Activated T-helper 2 cell treated with anti-CD3 and anti-CD28 coated beads, Interferon-gamma antibody, Interleukin-2, Interleukin-4, amounts not matched to agents 10 μg/mL and 5 μg/mL and 100 μg/mL, durations not matched to agents 14 hours and 24 hours and 36 hours (primary cell): ENCODE measurements around the gene ZNF425. TPM values are rescaled to one million over a fixed set of nuclear protein-coding genes. Genes with fewer than 3 reads are reported as not detected.
"Not testable (repeated sequence)": the region's sequence is repeated elsewhere in the genome, so short reads cannot be mapped to it uniquely, and the experiment has no call there.

ENCODE experiments used
- DNase-seq: peaks from one replicate; pipeline ENCODE4 v3.0.0; 2021; ENCODE audit warnings: low spot score
- H3K27ac Mint-ChIP-seq: one replicate; pipeline ENCODE4 v1.8.0; 2021; ENCODE audit warnings: mixed read lengths
- H3K27me3 Mint-ChIP-seq: one replicate; pipeline ENCODE4 v1.8.0; 2021; ENCODE audit warnings: low read depth, mixed read lengths
- H3K36me3 Mint-ChIP-seq: one replicate; pipeline ENCODE4 v1.8.0; 2021; ENCODE audit warnings: low read depth, mixed read lengths
- H3K4me1 Mint-ChIP-seq: one replicate; pipeline ENCODE4 v1.8.0; 2021; ENCODE audit warnings: low read depth, mixed read lengths
- H3K4me3 Mint-ChIP-seq: one replicate; pipeline ENCODE4 v1.8.0; 2021; ENCODE audit warnings: low read depth, mild to moderate bottlenecking, moderate library complexity, mixed read lengths
- H3K9me3 Mint-ChIP-seq: one replicate; pipeline ENCODE4 v1.8.0; 2021; ENCODE audit warnings: mixed read lengths
- intact Hi-C: fragments of 100-400 bp; cut with micrococcal nuclease; formaldehyde crosslinking; loops from one replicate; pipeline ENCODE4 v1.15.1; 2023
- total RNA-seq: library from RNA; stranded (reverse); gene quantifications from 2 replicates; pipeline ENCODE4 v1.2.3, GENCODE V29; 2022

ZNF425 gene
- total RNA-seq, 1 donor from 2014 or later: 0.39 TPM

DNA sequence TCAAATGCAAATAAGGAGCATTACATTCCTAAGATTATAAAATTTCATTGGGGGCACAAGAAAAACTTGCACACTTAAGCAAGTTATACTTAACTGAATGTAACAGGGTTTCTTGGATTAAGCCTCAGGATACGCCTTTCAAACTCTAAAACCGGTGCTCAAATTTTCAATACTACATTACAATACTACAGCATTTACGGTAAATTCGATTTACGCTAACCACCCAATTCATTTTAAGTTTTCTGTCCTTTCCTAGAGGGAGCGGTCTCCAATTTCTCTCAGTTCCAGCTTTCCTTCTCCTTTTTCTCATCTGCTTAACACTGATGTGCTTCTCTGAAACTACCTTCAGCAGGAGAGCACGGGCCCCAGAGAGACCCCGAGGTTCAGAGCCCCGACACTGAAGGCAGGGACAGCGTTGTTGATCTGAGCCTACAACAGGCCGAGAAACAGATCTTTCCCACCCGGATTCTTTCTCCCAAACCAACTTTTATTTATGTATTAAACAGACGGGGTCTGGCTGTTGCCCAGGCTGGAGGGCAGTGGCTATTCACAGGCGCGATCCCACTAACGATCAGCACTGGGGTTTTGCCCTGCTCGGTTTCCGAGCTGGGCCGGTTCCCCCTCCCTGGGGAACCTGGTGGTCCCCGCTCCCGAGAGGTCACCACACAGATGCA lies 798 bp downstream of the ZNF425 start:
- peak overlapping the region; percentile 100 for H3K27ac Mint-ChIP-seq
- no peaks in the 10 kb centered on the region for H3K27me3 Mint-ChIP-seq
- peak overlapping the region; percentile 100 for H3K4me3 Mint-ChIP-seq
- intact Hi-C loops: loop anchor here (1.0 to 5.0 kb wide), 4 partner anchors 59 to 502 kb away; partner anchors contain the start of genes ZNF282 and ZNF783
- H3K9me3 Mint-ChIP-seq: peaks cover under 1% of the 10 kb centered on the region
- DNase-seq: no peak
- peaks cover 29% of the 10 kb centered on the region for H3K36me3 Mint-ChIP-seq
- H3K4me1 Mint-ChIP-seq: peaks cover 19% of the 10 kb centered on the region

DNA sequence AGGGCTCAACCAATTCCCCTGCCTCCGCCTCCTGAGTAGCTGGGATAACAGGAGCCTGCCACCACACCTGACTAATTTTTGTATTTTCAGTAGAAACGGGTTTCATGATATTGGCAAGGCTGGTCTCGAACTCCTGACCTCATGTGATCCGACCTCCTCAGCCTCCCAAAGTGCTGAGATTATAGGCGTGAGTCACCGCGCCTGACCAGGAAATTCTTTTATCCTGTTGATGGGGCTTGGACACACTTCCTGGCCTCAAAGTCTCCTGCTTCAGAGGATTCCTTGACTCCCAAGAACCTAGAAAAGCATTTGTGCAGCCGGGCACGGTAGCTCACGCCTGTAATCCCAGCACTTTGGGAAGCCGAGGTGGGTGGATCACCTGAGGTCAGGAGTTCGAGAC lies 16.2 kb downstream of the ZNF425 start:
- Mint-ChIP-seq H3K9me3 (no peaks in the 10 kb centered on the region), H3K27me3 (no peaks in the 10 kb centered on the region), H3K4me3 (no peak overlapping the region), H3K27ac (no peak overlapping the region), H3K4me1 (no peaks in the 10 kb centered on the region), H3K36me3 (no peaks in the 10 kb centered on the region)
- intact Hi-C loops: no loop called here
- no peak for DNase-seq

DNA sequence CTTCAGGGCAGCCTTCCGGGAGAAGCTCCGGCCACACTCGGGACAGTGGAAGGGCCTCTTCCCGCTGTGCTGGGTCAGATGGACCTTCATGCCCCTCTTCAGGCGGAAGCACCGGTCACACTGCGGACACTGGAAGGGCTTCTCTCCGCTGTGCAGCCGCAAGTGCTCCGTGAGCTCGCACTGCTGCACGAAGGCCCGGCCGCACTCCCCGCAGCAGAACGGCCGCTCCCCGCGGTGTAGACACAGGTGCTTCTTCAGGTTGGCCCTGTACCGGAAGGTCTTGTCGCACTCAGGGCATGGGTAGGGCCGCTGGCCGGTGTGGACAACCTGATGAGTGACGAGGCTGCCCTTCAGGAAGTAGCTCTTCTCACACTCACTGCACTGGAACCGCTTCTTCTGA lies 21.4 kb downstream of the ZNF425 start:
- Mint-ChIP-seq H3K36me3 (no peaks in the 10 kb centered on the region), H3K4me3 (no peak overlapping the region), H3K4me1 (no peaks in the 10 kb centered on the region), H3K27ac (no peak overlapping the region), H3K27me3 (no peaks in the 10 kb centered on the region), H3K9me3 (no peaks in the 10 kb centered on the region)
- DNase-seq: no peak
- intact Hi-C loops: no loop called here

DNA sequence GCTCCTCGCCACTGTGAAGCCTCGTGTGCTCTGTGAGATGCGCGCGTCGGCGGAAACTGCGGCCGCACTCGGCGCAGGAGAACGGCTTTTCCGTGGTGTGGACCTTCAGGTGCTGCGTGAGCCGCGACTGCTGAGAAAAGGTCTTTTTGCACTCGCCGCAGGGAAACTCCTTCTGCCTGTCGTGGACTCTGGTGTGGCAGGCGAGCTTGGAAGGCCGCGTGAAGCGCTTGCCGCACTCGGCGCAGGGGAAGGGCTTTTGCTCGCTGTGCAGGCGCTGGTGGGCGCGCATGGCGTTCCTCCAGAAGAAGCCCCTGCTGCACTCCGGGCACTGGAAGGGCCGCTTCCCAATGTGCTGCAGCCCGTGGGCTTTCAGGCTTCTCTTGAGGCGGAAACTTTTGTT lies 21.9 kb downstream of the ZNF425 start:
- Mint-ChIP-seq H3K36me3 (no peaks in the 10 kb centered on the region), H3K4me3 (no peak overlapping the region), H3K27ac (no peak overlapping the region), H3K27me3 (no peaks in the 10 kb centered on the region), H3K4me1 (no peaks in the 10 kb centered on the region), H3K9me3 (no peaks in the 10 kb centered on the region)
- DNase-seq: no peak
- intact Hi-C loops: no loop called here

DNA sequence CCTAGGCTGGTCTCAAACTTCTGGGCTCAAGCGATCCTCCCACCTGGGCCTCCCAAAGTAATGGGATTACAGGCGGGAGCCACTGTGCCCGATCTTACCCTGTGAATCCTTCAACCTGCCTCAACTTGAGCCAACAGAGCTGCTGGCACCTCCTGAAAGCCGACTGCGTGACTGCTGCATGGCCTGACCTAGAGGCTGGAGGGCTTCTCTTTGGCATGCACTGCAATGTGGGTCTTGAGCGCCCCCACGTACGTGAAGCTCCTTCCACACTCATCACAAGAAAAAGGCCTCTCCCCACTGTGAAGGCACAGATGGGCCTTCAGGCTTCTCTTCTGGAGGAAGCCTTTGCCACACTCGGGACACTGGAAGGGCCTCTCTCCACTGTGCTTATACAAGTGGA lies 22.7 kb downstream of the ZNF425 start:
- Mint-ChIP-seq H3K27ac (no peak overlapping the region), H3K36me3 (no peaks in the 10 kb centered on the region)

DNA sequence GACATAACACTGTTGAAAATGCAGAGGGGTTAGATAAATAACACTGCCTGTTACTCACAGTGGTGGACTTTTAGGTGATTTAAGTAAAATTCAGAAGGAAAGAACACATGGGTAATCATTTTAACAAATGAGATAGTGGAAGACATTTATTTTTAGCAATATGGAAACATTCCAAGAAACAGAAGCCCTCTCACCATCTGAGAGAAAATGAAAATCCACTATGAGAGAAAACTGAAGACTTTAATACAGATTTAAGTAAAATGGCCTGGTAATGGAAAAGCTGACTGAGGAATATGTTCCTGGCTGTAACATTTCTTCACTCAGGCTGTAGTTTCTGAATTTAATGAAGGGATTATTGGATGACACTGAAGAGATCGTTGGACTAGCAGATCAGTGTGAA lies 23.5 kb downstream of the ZNF425 start:
- intact Hi-C loops: no loop called here
- no peak for DNase-seq
- Mint-ChIP-seq H3K9me3 (no peaks in the 10 kb centered on the region), H3K36me3 (no peaks in the 10 kb centered on the region), H3K4me1 (no peaks in the 10 kb centered on the region), H3K27me3 (no peaks in the 10 kb centered on the region), H3K27ac (no peak overlapping the region), H3K4me3 (no peak overlapping the region)

More for the DNA sequence above, 22.7 kb downstream of the ZNF425 start:
- no peaks in the 10 kb centered on the region for H3K27me3 Mint-ChIP-seq
- H3K4me1 Mint-ChIP-seq: no peaks in the 10 kb centered on the region
- intact Hi-C loops: no loop called here
- no peak overlapping the region for H3K4me3 Mint-ChIP-seq
- no peaks in the 10 kb centered on the region for H3K9me3 Mint-ChIP-seq
- DNase-seq: no peak

DNA sequence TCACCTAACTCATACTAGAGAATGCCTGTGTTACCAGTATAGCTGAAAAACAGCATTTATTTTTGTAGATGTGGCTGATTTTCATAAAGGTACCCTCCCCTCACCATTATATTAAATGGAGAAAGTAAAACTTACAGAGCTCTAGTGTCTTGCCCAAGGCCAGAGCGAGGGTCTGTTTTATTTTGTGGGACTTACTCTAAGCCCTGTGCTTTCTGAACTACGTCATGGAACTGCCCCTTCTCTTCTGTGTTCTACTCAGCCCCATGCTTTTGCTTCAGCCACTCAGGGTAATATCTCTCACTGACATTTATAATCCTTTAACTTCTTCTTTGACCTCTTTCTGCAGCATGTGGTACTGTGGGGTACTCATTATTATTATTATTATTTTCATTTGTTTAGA lies 25.3 kb downstream of the ZNF425 start:
- Mint-ChIP-seq H3K27me3 (no peaks in the 10 kb centered on the region), H3K36me3 (no peaks in the 10 kb centered on the region), H3K4me1 (no peaks in the 10 kb centered on the region), H3K4me3 (no peak overlapping the region), H3K27ac (no peak overlapping the region), H3K9me3 (no peaks in the 10 kb centered on the region)
- intact Hi-C loops: no loop called here
- no peak for DNase-seq

DNA sequence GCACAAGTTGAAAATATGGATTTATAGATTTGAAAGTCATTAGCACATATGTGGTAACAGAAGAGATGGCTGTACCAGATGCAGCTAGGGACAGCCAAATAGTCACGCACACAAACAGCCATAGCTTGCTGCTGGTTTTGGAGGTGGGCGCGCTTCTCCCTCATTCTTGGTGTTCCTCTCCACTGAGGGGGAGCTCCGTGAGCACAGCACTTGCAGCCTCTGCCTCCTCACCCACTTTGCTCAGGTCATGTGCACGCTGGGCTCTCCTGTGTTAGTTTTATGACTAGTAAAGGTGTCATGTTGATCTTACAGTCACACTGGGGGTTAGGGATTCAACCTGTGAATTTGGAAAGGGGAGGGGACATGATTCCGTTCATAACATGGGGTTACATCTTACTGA lies 27.1 kb downstream of the ZNF425 start:
- intact Hi-C loops: no loop called here
- H3K4me1 Mint-ChIP-seq: no peaks in the 10 kb centered on the region
- no peak for DNase-seq
- no peak overlapping the region for H3K4me3 Mint-ChIP-seq
- H3K27ac Mint-ChIP-seq: no peak overlapping the region
- no peaks in the 10 kb centered on the region for H3K36me3 Mint-ChIP-seq
- H3K9me3 Mint-ChIP-seq: no peaks in the 10 kb centered on the region
- H3K27me3 Mint-ChIP-seq: no peaks in the 10 kb centered on the region

DNA sequence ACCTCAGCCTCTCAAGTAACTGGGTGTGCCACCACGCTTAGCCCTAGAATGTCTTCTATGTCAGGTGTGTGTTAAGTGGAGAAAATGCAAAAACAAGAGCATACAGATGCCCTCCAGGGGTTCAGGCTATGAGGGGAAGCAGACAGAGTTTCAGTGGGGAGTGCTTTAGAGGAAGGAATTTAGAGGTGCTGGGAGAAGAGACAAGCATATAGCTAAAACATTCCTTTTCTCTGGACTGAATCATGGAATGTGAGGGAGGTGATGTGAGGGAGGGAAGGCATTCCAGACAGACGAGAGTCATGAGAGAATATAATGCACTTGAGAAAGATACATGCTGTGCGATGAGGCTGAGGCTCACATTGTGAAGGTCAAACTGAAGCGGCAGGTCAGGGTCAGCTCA lies 29.0 kb downstream of the ZNF425 start:
- H3K27ac Mint-ChIP-seq: no peak overlapping the region
- intact Hi-C loops: no loop called here
- no peak for DNase-seq

DNA sequence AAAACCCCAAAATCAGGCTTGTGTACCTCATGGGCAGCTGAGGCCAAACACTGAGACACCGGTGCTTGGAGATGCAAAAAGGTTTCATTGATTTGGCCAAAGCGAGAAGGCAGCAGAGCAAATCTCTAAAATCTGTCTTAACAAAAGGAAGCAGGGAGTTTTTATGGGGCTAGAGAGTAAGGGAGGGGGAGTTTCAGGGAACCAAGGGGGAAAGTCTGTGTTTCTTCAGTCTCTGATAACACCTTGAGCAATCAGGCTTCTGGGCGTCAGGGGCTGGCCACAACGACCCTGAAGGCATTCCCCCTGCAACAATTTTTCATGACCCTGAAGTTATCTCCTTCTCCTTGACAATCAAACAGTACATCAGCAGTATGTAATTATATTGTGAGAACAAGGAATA lies 32.9 kb downstream of the ZNF425 start:
- no peaks in the 10 kb centered on the region for H3K27me3 Mint-ChIP-seq
- intact Hi-C loops: no loop called here
- peak overlapping the region; percentile 42 for H3K27ac Mint-ChIP-seq
- DNase-seq: no peak
- H3K36me3 Mint-ChIP-seq: peaks cover 8% of the 10 kb centered on the region
- H3K9me3 Mint-ChIP-seq: no peaks in the 10 kb centered on the region
- peaks cover 9% of the 10 kb centered on the region for H3K4me1 Mint-ChIP-seq
- H3K4me3 Mint-ChIP-seq: no peak overlapping the region

More for the DNA sequence above, 29.0 kb downstream of the ZNF425 start:
- Mint-ChIP-seq H3K36me3 (no peaks in the 10 kb centered on the region), H3K27me3 (no peaks in the 10 kb centered on the region), H3K4me3 (no peak overlapping the region), H3K9me3 (no peaks in the 10 kb centered on the region), H3K4me1 (peaks cover 2% of the 10 kb centered on the region)

DNA sequence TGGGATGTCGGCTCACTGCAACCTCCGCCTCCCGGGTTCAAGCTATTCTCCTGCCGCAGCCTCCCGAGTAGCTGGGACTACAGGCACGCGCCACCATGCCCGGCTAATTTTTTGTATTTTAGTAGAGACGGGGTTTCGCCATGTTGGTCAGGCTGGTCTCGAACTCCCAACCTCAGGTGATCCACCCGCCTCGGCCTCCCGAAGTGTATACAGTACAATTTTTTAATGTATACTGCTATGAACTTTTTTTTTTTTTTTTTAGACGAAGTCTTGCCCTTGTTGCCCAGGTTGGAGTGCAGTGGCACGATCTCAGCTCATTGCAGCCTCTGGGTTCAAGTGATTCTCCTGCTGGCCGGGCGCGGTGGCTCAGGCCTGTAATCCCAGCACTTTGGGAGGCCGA lies 33.9 kb downstream of the ZNF425 start:
- Mint-ChIP-seq H3K4me3 (peak overlapping the region; percentile 21), H3K4me1 (peaks cover 12% of the 10 kb centered on the region), H3K36me3 (peaks cover 13% of the 10 kb centered on the region), H3K27ac (peak overlapping the region; percentile 49)
- DNase-seq, H3K27me3 Mint-ChIP-seq, intact Hi-C loops, H3K9me3 Mint-ChIP-seq: not testable (repeated sequence)

DNA sequence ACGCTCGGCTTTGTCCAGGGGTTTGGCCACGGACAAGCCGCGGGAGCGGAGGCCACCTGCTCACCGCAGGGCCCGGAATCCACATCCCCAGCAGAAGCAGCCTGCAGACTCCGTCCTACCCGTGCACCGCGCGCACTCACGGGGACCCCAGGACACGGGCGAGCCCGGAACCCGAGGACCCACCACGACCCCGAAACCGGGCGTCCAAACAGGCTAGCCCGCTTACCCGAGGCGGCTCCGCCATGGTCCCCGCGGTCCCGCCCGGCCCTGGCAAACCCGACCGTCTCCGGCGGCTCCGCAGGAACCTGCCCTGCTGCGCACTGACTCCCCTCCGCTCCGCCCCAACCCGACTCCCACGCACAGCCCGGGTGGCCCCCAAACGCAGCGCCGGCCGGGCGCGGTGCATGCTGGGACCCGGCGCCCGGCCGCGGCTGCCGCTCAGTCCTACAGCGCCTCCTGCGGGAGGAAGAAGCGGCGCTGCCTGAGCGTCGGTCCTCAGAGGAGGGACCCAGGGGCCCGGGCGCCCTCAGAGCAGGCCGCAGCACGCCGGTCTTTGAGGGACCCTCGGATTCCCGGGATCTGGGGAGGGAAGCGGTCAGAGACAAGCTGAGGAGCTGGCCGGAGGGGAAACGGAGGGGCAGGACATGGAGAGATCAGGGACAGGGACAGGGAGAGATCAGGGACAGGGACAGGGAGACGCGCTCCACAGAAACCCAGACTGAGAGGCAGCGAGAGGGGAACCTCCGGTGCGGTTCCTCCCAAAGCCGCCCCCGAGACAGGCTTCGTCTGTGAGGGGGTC lies 35.5 kb downstream of the ZNF425 start, which contains the start of gene ZNF786:
ZNF786 (minus strand) TSS at position 322 of the 799 bp plus-strand sequence; CDS start at position 244, 78 bp downstream.
- Mint-ChIP-seq H3K9me3 (peaks cover 6% of the 10 kb centered on the region), H3K27ac (peak within 1 kb of the TSS; percentile 100), H3K27me3 (no peaks in the 10 kb centered on the region), H3K4me3 (peak within 1 kb of the TSS; percentile 100), H3K36me3 (peaks cover 26% of the 10 kb centered on the region), H3K4me1 (peaks cover 12% of the 10 kb centered on the region)
- intact Hi-C loops: loop anchor here (1.0 kb wide), 5 partner anchors 25 to 84 kb away; partner anchors contain the start of genes PDIA4, ZNF398 and ZNF425
- DNase-seq: peak; percentile 85

DNA sequence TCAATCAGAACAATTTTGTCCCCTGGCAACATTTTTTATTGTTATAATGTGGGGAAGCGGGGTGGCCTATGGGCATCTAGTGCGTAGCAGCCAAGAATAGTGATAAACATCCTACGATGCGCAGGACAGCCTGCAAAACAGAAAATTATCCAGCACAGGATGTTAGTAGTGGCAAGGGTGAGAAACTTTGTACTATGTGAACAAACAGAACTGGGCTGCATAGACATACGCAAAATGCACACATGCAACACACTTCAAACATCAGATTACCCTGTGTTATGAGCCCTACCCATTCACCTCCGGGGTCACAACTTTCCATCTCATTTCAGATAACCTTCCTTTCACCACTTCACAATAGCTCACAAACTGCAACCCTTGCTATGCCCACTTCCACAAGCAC lies 38.7 kb downstream of the ZNF425 start:
- no peak overlapping the region for H3K4me3 Mint-ChIP-seq
- intact Hi-C loops: no loop called here
- no peak overlapping the region for H3K27ac Mint-ChIP-seq
- peaks cover 46% of the 10 kb centered on the region for H3K36me3 Mint-ChIP-seq
- peaks cover 10% of the 10 kb centered on the region for H3K4me1 Mint-ChIP-seq
- no peaks in the 10 kb centered on the region for H3K27me3 Mint-ChIP-seq
- H3K9me3 Mint-ChIP-seq: peaks cover 17% of the 10 kb centered on the region
- DNase-seq: no peak
